ENCODE measurements around the gene RAI1.

Gene RAI1

GRCh38 chr17:17847118-17847689, 165.9 kb downstream of the RAI1 start:
- intact Hi-C loops (cut with micrococcal nuclease): no loop called here
- Mint-ChIP-seq H3K27ac (peak overlapping the region; percentile 94), H3K4me1 (ENCODE audit: low read depth) (peaks cover 71% of the 10 kb centered on the region), H3K9me3 (no peaks in the 10 kb centered on the region), H3K36me3 (ENCODE audit: low read depth) (peaks cover 44% of the 10 kb centered on the region), H3K27me3 (no peaks in the 10 kb centered on the region), H3K4me3 (no peak overlapping the region)

DNA sequence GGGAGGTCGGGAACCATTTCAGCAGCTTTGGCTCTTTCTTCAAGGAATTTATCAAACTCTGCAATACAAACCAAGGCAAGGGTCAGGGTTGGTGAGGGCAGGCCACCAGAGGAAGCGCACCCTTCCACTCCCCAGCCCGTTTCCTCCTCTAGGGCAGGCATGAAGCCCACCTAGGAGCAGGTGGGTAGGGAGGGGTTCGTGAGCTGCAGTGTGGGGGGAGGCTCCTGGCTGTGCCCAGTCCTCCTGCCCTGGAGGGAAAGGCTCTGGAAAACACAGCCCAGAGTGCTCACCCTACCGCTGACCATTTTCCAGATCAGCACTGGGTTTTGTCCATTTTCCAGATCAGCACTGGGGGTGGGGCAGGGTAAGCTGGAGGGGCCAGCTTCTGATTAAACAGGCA, 166.5 kb downstream of the RAI1 start:
- intact Hi-C loops (cut with micrococcal nuclease): loop anchor here (1.0 kb wide), 1 partner anchor 7 kb away; no protein-coding TSS in a partner anchor
- H3K36me3 Mint-ChIP-seq (ENCODE audit: low read depth): peaks cover 49% of the 10 kb centered on the region
- H3K27me3 Mint-ChIP-seq: no peaks in the 10 kb centered on the region
- H3K4me3 Mint-ChIP-seq: no peak overlapping the region
- peaks cover 67% of the 10 kb centered on the region for H3K4me1 Mint-ChIP-seq (ENCODE audit: low read depth)
- peak overlapping the region; percentile 94 for H3K27ac Mint-ChIP-seq
- no peaks in the 10 kb centered on the region for H3K9me3 Mint-ChIP-seq

GRCh38 chr17:17848311-17849082, 167.2 kb downstream of the RAI1 start:
- Mint-ChIP-seq H3K9me3 (no peaks in the 10 kb centered on the region), H3K4me3 (peak overlapping the region; percentile 30), H3K27me3 (no peaks in the 10 kb centered on the region), H3K4me1 (ENCODE audit: low read depth) (peaks cover 62% of the 10 kb centered on the region), H3K27ac (peak overlapping the region; percentile 94), H3K36me3 (ENCODE audit: low read depth) (peaks cover 49% of the 10 kb centered on the region)
- intact Hi-C loops (cut with micrococcal nuclease): loop anchor here (1.0 kb wide), 1 partner anchor 8 kb away; no protein-coding TSS in a partner anchor

- H3K27me3 Mint-ChIP-seq: no peaks in the 10 kb centered on the region
- no peaks in the 10 kb centered on the region for H3K9me3 Mint-ChIP-seq
- H3K4me3 Mint-ChIP-seq: peak overlapping the region; percentile 2
- H3K36me3 Mint-ChIP-seq (ENCODE audit: low read depth): peaks cover 49% of the 10 kb centered on the region
- H3K27ac Mint-ChIP-seq: peak overlapping the region; percentile 94
- peaks cover 62% of the 10 kb centered on the region for H3K4me1 Mint-ChIP-seq (ENCODE audit: low read depth)
- intact Hi-C loops (cut with micrococcal nuclease): no loop called here
These were observed 168.0 kb downstream of the RAI1 start for GRCh38 chr17:17849147-17849820.

GRCh38 chr17:17849845-17850373, 168.7 kb downstream of the RAI1 start:
- H3K4me3 Mint-ChIP-seq: no peak overlapping the region
- H3K4me1 Mint-ChIP-seq (ENCODE audit: low read depth): peaks cover 67% of the 10 kb centered on the region
- intact Hi-C loops (cut with micrococcal nuclease): no loop called here
- no peaks in the 10 kb centered on the region for H3K9me3 Mint-ChIP-seq
- H3K27ac Mint-ChIP-seq: peak overlapping the region; percentile 94
- H3K36me3 Mint-ChIP-seq (ENCODE audit: low read depth): peaks cover 49% of the 10 kb centered on the region
- no peaks in the 10 kb centered on the region for H3K27me3 Mint-ChIP-seq

- H3K36me3 Mint-ChIP-seq (ENCODE audit: low read depth): peaks cover 37% of the 10 kb centered on the region
- intact Hi-C loops (cut with micrococcal nuclease): no loop called here
- H3K27me3 Mint-ChIP-seq: no peaks in the 10 kb centered on the region
- peaks cover 78% of the 10 kb centered on the region for H3K4me1 Mint-ChIP-seq (ENCODE audit: low read depth)
- H3K4me3 Mint-ChIP-seq: no peak overlapping the region
- H3K9me3 Mint-ChIP-seq: no peaks in the 10 kb centered on the region
- peak overlapping the region; percentile 94 for H3K27ac Mint-ChIP-seq
These were observed 170.1 kb downstream of the RAI1 start for GRCh38 chr17:17851103-17852002.

DNA sequence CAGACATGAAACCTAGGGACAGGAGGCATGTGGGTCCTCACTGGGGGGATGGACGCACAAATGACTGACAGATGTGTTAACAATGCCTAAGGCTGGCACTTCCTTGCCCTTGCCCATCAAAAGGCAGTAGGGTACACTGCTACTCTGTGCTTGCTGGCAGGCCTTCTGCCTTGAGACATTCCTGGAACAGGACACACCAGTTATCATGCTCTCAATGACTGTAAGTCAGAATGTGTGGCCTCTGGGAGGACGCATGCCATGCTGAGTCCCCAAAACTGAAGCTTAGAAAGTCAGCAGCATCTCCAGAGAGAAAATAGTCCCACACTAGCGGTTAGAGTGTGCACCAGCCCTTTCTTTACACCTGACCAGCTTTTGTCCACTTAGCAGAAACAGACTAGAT, 171.7 kb downstream of the RAI1 start:
- Mint-ChIP-seq H3K9me3 (no peaks in the 10 kb centered on the region), H3K27ac (no peak overlapping the region), H3K27me3 (no peaks in the 10 kb centered on the region), H3K4me3 (no peak overlapping the region), H3K4me1 (ENCODE audit: low read depth) (peaks cover 67% of the 10 kb centered on the region), H3K36me3 (ENCODE audit: low read depth) (peaks cover 24% of the 10 kb centered on the region)
- intact Hi-C loops (cut with micrococcal nuclease): no loop called here

GRCh38 chr17:17853811-17854447, 172.7 kb downstream of the RAI1 start:
- Mint-ChIP-seq H3K36me3 (ENCODE audit: low read depth) (peaks cover 24% of the 10 kb centered on the region), H3K27ac (no peak overlapping the region), H3K4me3 (no peak overlapping the region), H3K4me1 (ENCODE audit: low read depth) (peaks cover 57% of the 10 kb centered on the region), H3K9me3 (no peaks in the 10 kb centered on the region), H3K27me3 (no peaks in the 10 kb centered on the region)
- intact Hi-C loops (cut with micrococcal nuclease): no loop called here

DNA sequence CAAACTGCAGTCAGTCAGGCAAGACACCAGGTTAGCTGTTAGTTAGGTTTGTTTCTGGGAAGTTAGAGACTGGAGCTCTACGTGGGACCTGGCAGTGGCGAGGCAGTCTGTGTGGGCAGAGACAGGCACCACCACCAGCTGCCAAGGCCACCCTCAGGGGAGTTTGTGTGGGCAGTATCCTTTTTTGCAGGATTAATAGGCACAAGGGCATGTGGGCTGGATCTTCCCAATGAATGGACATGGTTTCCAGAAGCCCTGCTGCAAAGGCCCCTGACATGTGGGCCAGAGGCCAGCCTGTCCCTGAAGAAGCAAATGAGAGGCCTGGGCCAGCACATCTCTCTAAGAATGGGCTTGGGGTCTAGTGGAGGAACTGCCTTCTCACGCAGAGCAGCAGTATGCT, 174.7 kb downstream of the RAI1 start:
- no peaks in the 10 kb centered on the region for H3K9me3 Mint-ChIP-seq
- H3K27ac Mint-ChIP-seq: no peak overlapping the region
- H3K4me1 Mint-ChIP-seq (ENCODE audit: low read depth): peaks cover 37% of the 10 kb centered on the region
- no peak overlapping the region for H3K4me3 Mint-ChIP-seq
- intact Hi-C loops (cut with micrococcal nuclease): no loop called here
- H3K27me3 Mint-ChIP-seq: no peaks in the 10 kb centered on the region
- H3K36me3 Mint-ChIP-seq (ENCODE audit: low read depth): peaks cover 18% of the 10 kb centered on the region

GRCh38 chr17:17856386-17856785, 175.1 kb downstream of the RAI1 start:
- intact Hi-C loops (cut with micrococcal nuclease): no loop called here

DNA sequence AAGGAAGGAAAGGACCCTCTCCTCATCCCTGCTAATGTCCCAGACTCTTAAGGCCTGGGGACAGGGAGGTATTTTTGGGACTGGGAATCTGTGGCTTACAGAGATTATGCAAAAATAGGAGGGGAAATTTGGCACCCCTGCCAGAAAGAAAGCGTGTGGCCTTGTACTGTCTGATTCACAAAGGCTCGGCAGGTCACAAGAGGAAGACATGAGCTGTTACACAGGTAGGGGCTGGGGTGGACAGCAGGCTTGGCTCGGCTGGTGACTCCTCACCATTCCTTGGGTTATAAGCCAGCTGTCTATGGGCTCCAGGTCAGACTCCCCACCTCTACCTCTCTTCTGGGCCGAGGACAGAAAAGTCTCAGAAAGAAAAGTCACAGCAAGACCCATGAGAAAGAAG, 176.2 kb downstream of the RAI1 start:
- Mint-ChIP-seq H3K27me3 (no peaks in the 10 kb centered on the region), H3K27ac (no peak overlapping the region), H3K9me3 (no peaks in the 10 kb centered on the region), H3K4me3 (no peak overlapping the region), H3K36me3 (ENCODE audit: low read depth) (peaks cover 18% of the 10 kb centered on the region), H3K4me1 (ENCODE audit: low read depth) (peaks cover 23% of the 10 kb centered on the region)
- intact Hi-C loops (cut with micrococcal nuclease): no loop called here

More at GRCh38 chr17:17856386-17856785, 175.1 kb downstream of the RAI1 start:
- no peak overlapping the region for H3K27ac Mint-ChIP-seq
- no peaks in the 10 kb centered on the region for H3K27me3 Mint-ChIP-seq
- peaks cover 32% of the 10 kb centered on the region for H3K4me1 Mint-ChIP-seq (ENCODE audit: low read depth)
- peaks cover 18% of the 10 kb centered on the region for H3K36me3 Mint-ChIP-seq (ENCODE audit: low read depth)
- no peak overlapping the region for H3K4me3 Mint-ChIP-seq
- H3K9me3 Mint-ChIP-seq: no peaks in the 10 kb centered on the region

- peaks cover 37% of the 10 kb centered on the region for H3K36me3 Mint-ChIP-seq (ENCODE audit: low read depth)
- no peak overlapping the region for H3K27ac Mint-ChIP-seq
- H3K4me1 Mint-ChIP-seq (ENCODE audit: low read depth): peaks cover 16% of the 10 kb centered on the region
- intact Hi-C loops (cut with micrococcal nuclease): loop anchor here (1.0 to 5.0 kb wide), 3 partner anchors 48 to 503 kb away; partner anchors contain the start of gene RAI1
- H3K4me3 Mint-ChIP-seq: no peak overlapping the region
- H3K27me3 Mint-ChIP-seq: no peaks in the 10 kb centered on the region
- no peaks in the 10 kb centered on the region for H3K9me3 Mint-ChIP-seq
These were observed 178.9 kb downstream of the RAI1 start for GRCh38 chr17:17859909-17860765.

Measured in dendritic cell treated with granulocyte-macrophage colony-stimulating factor and Interleukin-4, amounts not matched to agents 40 ng/mL and 50 ng/mL, for 4 days (primary cell).